BLaER1 treated with 17β-estradiol and CSF1 and Interleukin-3, amounts not matched to agents 10 nM and 100 nM (cell line): Measurements from ENCODE around the gene ZNF333.
"Not testable (repeated sequence)": the region's sequence is repeated elsewhere in the genome, so short reads cannot be mapped to it uniquely, and the experiment has no call there.

Source experiments
- H3K27ac ChIP-seq, 11 experiments: shearing (Covaris generic); formaldehyde crosslinking; 2 replicates each; pipeline ENCODE4 v1.8.1; 2022
- H3K27me3 ChIP-seq, 11 experiments: shearing (Covaris generic); formaldehyde crosslinking; 2 replicates each; pipeline ENCODE4 v1.8.1; 2022
- H3K36me3 ChIP-seq, 11 experiments: shearing (Covaris generic); formaldehyde crosslinking; 2 replicates each; pipeline ENCODE4 v1.8.1; 2022
- H3K4me1 ChIP-seq, 10 experiments: shearing (Covaris generic); formaldehyde crosslinking; 2 replicates each; pipeline ENCODE4 v1.8.1; 2022
- H3K4me2 ChIP-seq, 11 experiments: shearing (Covaris generic); formaldehyde crosslinking; 2 replicates each; pipeline ENCODE4 v1.8.1; 2022
- H3K4me3 ChIP-seq, 10 experiments: shearing (Covaris generic); formaldehyde crosslinking; 2 replicates each; pipeline ENCODE4 v1.8.1; 2022
- H3K9ac ChIP-seq, 11 experiments: shearing (Covaris generic); formaldehyde crosslinking; 2 replicates each; pipeline ENCODE4 v1.8.1; 2022
- H3K9me3 ChIP-seq, 11 experiments: shearing (Covaris generic); formaldehyde crosslinking; replicated peaks in 1 of 11; 2 replicates each; pipeline ENCODE4 v1.8.1; 2022
- H4K20me1 ChIP-seq, 11 experiments: shearing (Covaris generic); formaldehyde crosslinking; 2 replicates each; pipeline ENCODE4 v1.8.1; 2022
- Cebpa-rat ChIP-seq, 11 experiments: shearing (Covaris generic); IDR thresholded peaks; 2 replicates each; pipeline ENCODE4 v1.8.1; 2022

Gene ZNF333

GRCh38 chr19:14767466-14767971, 77.7 kb downstream of the ZNF333 start:
- Histone ChIP-seq H3K4me1 (peaks cover 14 to 83% (median 22%) of the 10 kb centered on the region in 10 experiments), H3K4me2 (peak overlapping the region in 2 of 11 experiments; percentile 18 to 24; a peak in 1 of 22 replicates), H3K4me3 (no peak overlapping the region), H3K9ac (no peak overlapping the region), H3K27ac (no peak overlapping the region), H3K27me3 (peaks cover 0 to 13% (median 8%) of the 10 kb centered on the region in 11 experiments; a peak in 11 of 22 replicates), H3K36me3 (peaks cover 0 to 100% (median 83%) of the 10 kb centered on the region in 11 experiments; a peak in 17 of 22 replicates), H4K20me1 (peaks cover 0 to 97% (median 49%) of the 10 kb centered on the region in 11 experiments; a peak in 13 of 22 replicates), H3K9me3 (peaks cover 0 to 18% (median 6%) of the 10 kb centered on the region in 11 experiments; a peak in 10 of 22 replicates)
- TF ChIP-seq Cebpa-rat (IDR thresholded peaks at IDR 0.05): no peak

- Histone ChIP-seq H3K27me3 (peaks cover 0 to 13% (median 8%) of the 10 kb centered on the region in 11 experiments; a peak in 11 of 22 replicates), H3K4me1 (peaks cover 14 to 88% (median 26%) of the 10 kb centered on the region in 10 experiments), H3K36me3 (peaks cover 0 to 100% (median 83%) of the 10 kb centered on the region in 11 experiments; a peak in 17 of 22 replicates), H3K4me2 (peak overlapping the region in 2 of 11 experiments; percentile 20 to 24; a peak in 3 of 22 replicates), H3K9ac (no peak overlapping the region), H3K9me3 (peaks cover 0 to 15% (median 1%) of the 10 kb centered on the region in 11 experiments; a peak in 8 of 22 replicates), H3K27ac (no peak overlapping the region), H4K20me1 (peaks cover 0 to 97% (median 51%) of the 10 kb centered on the region in 11 experiments; a peak in 13 of 22 replicates), H3K4me3 (no peak overlapping the region)
- no peak for TF ChIP-seq Cebpa-rat (IDR thresholded peaks at IDR 0.05)
Measured at GRCh38 chr19:14768001-14768400, 78.2 kb downstream of the ZNF333 start.

- peaks cover 0 to 15% (median 7%) of the 10 kb centered on the region in 11 experiments; a peak in 11 of 22 replicates for H3K27me3 ChIP-seq
- H3K4me1 ChIP-seq: peaks cover 23 to 93% (median 34%) of the 10 kb centered on the region in 10 experiments
- no peak overlapping the region for H3K27ac ChIP-seq
- no peak overlapping the region for H3K4me3 ChIP-seq
- peaks cover 0 to 98% (median 84%) of the 10 kb centered on the region in 11 experiments; a peak in 17 of 22 replicates for H3K36me3 ChIP-seq
- no peak for TF ChIP-seq Cebpa-rat (IDR thresholded peaks at IDR 0.05)
- peaks cover 0 to 97% (median 51%) of the 10 kb centered on the region in 11 experiments; a peak in 13 of 22 replicates for H4K20me1 ChIP-seq
- no peak overlapping the region for H3K9ac ChIP-seq
- peaks cover 0 to 10% (median 0%) of the 10 kb centered on the region in 11 experiments; a peak in 7 of 22 replicates for H3K9me3 ChIP-seq
- H3K4me2 ChIP-seq: peak overlapping the region in 2 of 11 experiments; percentile 24 to 50; a peak in 2 of 22 replicates
Measured at GRCh38 chr19:14769201-14769600, 79.4 kb downstream of the ZNF333 start.

- H3K4me3 ChIP-seq: no peak overlapping the region; a peak in 1 of 20 replicates
- peaks cover 0 to 98% (median 75%) of the 10 kb centered on the region in 11 experiments; a peak in 17 of 22 replicates for H3K36me3 ChIP-seq
- TF ChIP-seq Cebpa-rat (IDR thresholded peaks at IDR 0.05): no peak
- peaks cover 33 to 93% (median 41%) of the 10 kb centered on the region in 10 experiments for H3K4me1 ChIP-seq
- no peak overlapping the region for H3K9ac ChIP-seq
- H3K27ac ChIP-seq: no peak overlapping the region
- peak overlapping the region in 5 of 11 experiments; percentile 1 to 98 (median 70); a peak in 6 of 22 replicates for H3K4me2 ChIP-seq
- H3K27me3 ChIP-seq: peaks cover 0 to 6% (median 5%) of the 10 kb centered on the region in 11 experiments; a peak in 7 of 22 replicates
- H4K20me1 ChIP-seq: peaks cover 0 to 97% (median 51%) of the 10 kb centered on the region in 11 experiments; a peak in 13 of 22 replicates
- peaks cover 0 to 3% (median 0%) of the 10 kb centered on the region in 11 experiments; a peak in 3 of 22 replicates for H3K9me3 ChIP-seq
Measured at GRCh38 chr19:14770136-14770535, 80.3 kb downstream of the ZNF333 start.

GRCh38 chr19:14770944-14771839, 81.3 kb downstream of the ZNF333 start:
- no peak for TF ChIP-seq Cebpa-rat (IDR thresholded peaks at IDR 0.05)
- Histone ChIP-seq H3K36me3 (peaks cover 0 to 92% (median 73%) of the 10 kb centered on the region in 11 experiments; a peak in 17 of 22 replicates), H3K4me3 (peak overlapping the region in 2 of 10 experiments; percentile 17 to 34; a peak in 2 of 20 replicates), H3K9me3 (peaks cover 0 to 3% (median 0%) of the 10 kb centered on the region in 11 experiments; a peak in 2 of 22 replicates), H4K20me1 (peaks cover 0 to 98% (median 51%) of the 10 kb centered on the region in 11 experiments; a peak in 13 of 22 replicates), H3K27ac (no peak overlapping the region), H3K9ac (no peak overlapping the region), H3K4me1 (peaks cover 43 to 89% (median 51%) of the 10 kb centered on the region in 10 experiments), H3K4me2 (peak overlapping the region; percentile 28 to 98 (median 64); a peak in 20 of 22 replicates), H3K27me3 (peaks cover 0 to 6% (median 5%) of the 10 kb centered on the region in 11 experiments; a peak in 6 of 22 replicates)

GRCh38 chr19:14772467-14772866, 82.6 kb downstream of the ZNF333 start:
- no peak overlapping the region for H3K9ac ChIP-seq
- H4K20me1 ChIP-seq: peaks cover 0 to 86% (median 43%) of the 10 kb centered on the region in 11 experiments; a peak in 13 of 22 replicates
- peaks cover 0 to 15% (median 5%) of the 10 kb centered on the region in 11 experiments; a peak in 7 of 22 replicates for H3K27me3 ChIP-seq
- peaks cover 53 to 81% (median 60%) of the 10 kb centered on the region in 10 experiments for H3K4me1 ChIP-seq
- peak overlapping the region in 10 of 11 experiments; percentile 10 to 98 (median 51); a peak in 12 of 22 replicates for H3K4me2 ChIP-seq
- peaks cover 0 to 3% (median 0%) of the 10 kb centered on the region in 11 experiments; a peak in 2 of 22 replicates for H3K9me3 ChIP-seq
- no peak for TF ChIP-seq Cebpa-rat (IDR thresholded peaks at IDR 0.05)
- H3K27ac ChIP-seq: no peak overlapping the region
- H3K4me3 ChIP-seq: peak overlapping the region in 2 of 10 experiments; percentile 7 to 34; a peak in 2 of 20 replicates
- H3K36me3 ChIP-seq: peaks cover 0 to 79% (median 62%) of the 10 kb centered on the region in 11 experiments; a peak in 17 of 22 replicates

- Histone ChIP-seq H4K20me1 (peaks cover 0 to 80% (median 38%) of the 10 kb centered on the region in 11 experiments; a peak in 13 of 22 replicates), H3K27ac (no peak overlapping the region), H3K9ac (no peak overlapping the region), H3K27me3 (peaks cover 0 to 15% (median 5%) of the 10 kb centered on the region in 11 experiments; a peak in 7 of 22 replicates), H3K4me3 (peak overlapping the region in 1 of 10 experiments; percentile 34; a peak in 1 of 20 replicates), H3K4me1 (peaks cover 55 to 80% (median 62%) of the 10 kb centered on the region in 10 experiments), H3K4me2 (peak overlapping the region in 5 of 11 experiments; percentile 70 to 98 (median 93); a peak in 7 of 22 replicates), H3K9me3 (peaks cover 0 to 3% (median 0%) of the 10 kb centered on the region in 11 experiments; a peak in 2 of 22 replicates), H3K36me3 (peaks cover 0 to 74% (median 57%) of the 10 kb centered on the region in 11 experiments; a peak in 17 of 22 replicates)
- TF ChIP-seq Cebpa-rat (IDR thresholded peaks at IDR 0.05): no peak
Measured at GRCh38 chr19:14772995-14773394, 83.1 kb downstream of the ZNF333 start.

GRCh38 chr19:14773722-14774121, 83.9 kb downstream of the ZNF333 start:
- peak overlapping the region; percentile 50 to 98 (median 87) for H3K4me2 ChIP-seq
- not testable (repeated sequence) for H3K27ac ChIP-seq, H3K9me3 ChIP-seq
- peaks cover 0 to 67% (median 49%) of the 10 kb centered on the region in 11 experiments; a peak in 17 of 22 replicates for H3K36me3 ChIP-seq
- H3K27me3 ChIP-seq: peaks cover 0 to 15% (median 5%) of the 10 kb centered on the region in 11 experiments; a peak in 7 of 22 replicates
- H3K9ac ChIP-seq: peak overlapping the region in 2 of 11 experiments; percentile 48 to 69; a peak in 5 of 22 replicates
- H4K20me1 ChIP-seq: peaks cover 0 to 73% (median 31%) of the 10 kb centered on the region in 11 experiments; a peak in 13 of 22 replicates
- H3K4me1 ChIP-seq: peaks cover 62 to 80% (median 69%) of the 10 kb centered on the region in 10 experiments
- H3K4me3 ChIP-seq: peak overlapping the region in 6 of 10 experiments; percentile 23 to 99 (median 80); a peak in 8 of 20 replicates
